Trophoblast cell (in vitro differentiated cells and primary cell): ENCODE results near the gene AHCYL2.
"Not testable (repeated sequence)": the region's sequence is repeated elsewhere in the genome, so short reads cannot be mapped to it uniquely, and the experiment has no call there.

Experiments
- DNase-seq, 2 donors: peaks; one replicate each; pipeline ENCODE4 v3.0.0-alpha.2; 2016
- H2AFZ ChIP-seq: 2 replicates; pipeline ENCODE4 v1.6.1; 2013; ENCODE audit warnings: low read length, moderate library complexity, mild to moderate bottlenecking; ENCODE audit not compliant: insufficient read depth, poor library complexity
- H2AK5ac ChIP-seq: 2 replicates; pipeline ENCODE4 v1.6.1; 2013; ENCODE audit warnings: mild to moderate bottlenecking, low read length
- H2BK120ac ChIP-seq: 2 replicates; pipeline ENCODE4 v1.6.1; 2013; ENCODE audit warnings: low read length, mild to moderate bottlenecking, moderate library complexity; ENCODE audit not compliant: insufficient read depth, poor library complexity
- H2BK12ac ChIP-seq: 2 replicates; pipeline ENCODE4 v1.6.1; 2013; ENCODE audit warnings: mild to moderate bottlenecking, low read length, moderate library complexity
- H2BK5ac ChIP-seq: 2 replicates; pipeline ENCODE4 v1.6.1; 2013; ENCODE audit warnings: low read length, low read depth, moderate library complexity, mild to moderate bottlenecking; ENCODE audit not compliant: poor library complexity
- H3K14ac ChIP-seq: 2 replicates; pipeline ENCODE4 v1.6.1; 2013; ENCODE audit warnings: mild to moderate bottlenecking, low read length
- H3K18ac ChIP-seq: 2 replicates; pipeline ENCODE4 v1.6.1; 2013; ENCODE audit warnings: mild to moderate bottlenecking, low read length
- H3K23ac ChIP-seq: 2 replicates; pipeline ENCODE4 v1.6.1; 2013; ENCODE audit warnings: low read length
- H3K27ac ChIP-seq: 2 replicates; pipeline ENCODE4 v1.5.1; 2013; ENCODE audit warnings: low read depth, mild to moderate bottlenecking, inconsistent platforms, low read length, moderate library complexity
- H3K27me3 ChIP-seq: 2 replicates; pipeline ENCODE4 v1.6.1; 2013; ENCODE audit warnings: inconsistent platforms, mild to moderate bottlenecking, low read length, moderate library complexity; ENCODE audit not compliant: insufficient read depth
- H3K36me3 ChIP-seq, 2 experiments: 1 replicate in 1 of 2; 2 replicates in 1 of 2; pipeline ENCODE4 v1.6.1; 2013; ENCODE audit warnings: low read length in 2 of 2, mild to moderate bottlenecking in 2 of 2, moderate library complexity in 1 of 2; ENCODE audit not compliant: insufficient read depth in 2 of 2, control insufficient read depth in 1 of 2
- H3K4ac ChIP-seq: 2 replicates; pipeline ENCODE4 v1.6.1; 2013; ENCODE audit warnings: low read depth, mild to moderate bottlenecking, low read length, moderate library complexity
- H3K4me1 ChIP-seq, 2 experiments: 1 replicate in 1 of 2; 2 replicates in 1 of 2; pipeline ENCODE4 v1.6.1; 2013; ENCODE audit warnings: low read length in 2 of 2, mild to moderate bottlenecking in 2 of 2, moderate library complexity in 1 of 2; ENCODE audit not compliant: insufficient read depth in 2 of 2, control insufficient read depth in 1 of 2
- H3K4me2 ChIP-seq: 2 replicates; pipeline ENCODE4 v1.6.1; 2013; ENCODE audit warnings: inconsistent platforms, mild to moderate bottlenecking, low read length, moderate library complexity
- H3K4me3 ChIP-seq: 2 replicates; pipeline ENCODE4 v1.5.1; 2013; ENCODE audit warnings: mild to moderate bottlenecking, low read depth, low read length, inconsistent platforms
- H3K79me1 ChIP-seq: one replicate; pipeline ENCODE4 v1.6.1; 2013; ENCODE audit warnings: low read length
- H3K79me2 ChIP-seq: 2 replicates; pipeline ENCODE4 v1.6.1; 2013; ENCODE audit warnings: low read length, mild to moderate bottlenecking; ENCODE audit not compliant: control insufficient read depth, insufficient read depth, poor library complexity
- H3K9ac ChIP-seq: 2 replicates; pipeline ENCODE4 v1.6.1; 2013; ENCODE audit warnings: mild to moderate bottlenecking, low read length
- H3K9me3 ChIP-seq: 2 replicates; pipeline ENCODE4 v1.6.1; 2013; ENCODE audit warnings: low read depth, mild to moderate bottlenecking, control low read depth, inconsistent platforms, low read length; ENCODE audit not compliant: insufficient read depth
- H4K12ac ChIP-seq: 2 replicates; pipeline ENCODE4 v1.6.1; 2013; ENCODE audit warnings: low read depth, mild to moderate bottlenecking, low read length, moderate library complexity
- H4K8ac ChIP-seq: 2 replicates; pipeline ENCODE4 v1.6.1; 2013; ENCODE audit warnings: low read depth, mild to moderate bottlenecking, low read length, moderate library complexity
- H4K91ac ChIP-seq: one replicate; pipeline ENCODE4 v1.6.1; 2013; ENCODE audit warnings: low read depth, mild to moderate bottlenecking, low read length, moderate library complexity
- WGBS: extraction: QIAGEN DNeasy Blood & Tissue Kit; methylation state at CpG from one replicate; pipeline ENCODE4 v1.1.7; 2013; ENCODE audit warnings: missing lambda C conversion rate; ENCODE audit not compliant: insufficient read length, insufficient coverage; ENCODE audit errors: extremely low coverage; 5-methylcytosine and 5-hydroxymethylcytosine counted together

The AHCYL2 gene

DNA sequence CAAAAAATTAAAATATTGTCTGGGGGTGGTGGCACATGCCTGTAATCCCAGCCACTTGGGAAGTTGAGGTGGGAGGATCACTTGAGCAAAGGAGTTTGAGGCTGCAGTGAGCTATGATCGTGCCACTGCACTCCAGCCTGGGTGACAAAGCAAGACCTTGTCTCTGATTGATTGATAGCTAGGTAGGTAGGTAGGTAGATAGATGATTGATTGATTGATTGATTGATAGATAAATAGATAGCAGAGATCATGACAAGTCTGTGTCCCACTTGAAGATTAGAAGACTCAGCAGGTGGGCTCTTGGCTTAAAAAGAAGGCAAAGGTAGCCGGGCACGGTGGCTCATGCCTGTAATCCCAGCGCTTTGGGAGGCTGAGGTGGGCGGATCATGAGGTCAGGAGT is 27.8 kb downstream of the AHCYL2 start:
- not testable (repeated sequence) for H3K9ac ChIP-seq, H2BK12ac ChIP-seq, H2BK120ac ChIP-seq, H3K18ac ChIP-seq, H3K4me2 ChIP-seq, H4K12ac ChIP-seq, H2AK5ac ChIP-seq, H3K9me3 ChIP-seq, H3K27me3 ChIP-seq, H3K4ac ChIP-seq, DNase-seq, H3K14ac ChIP-seq, H3K23ac ChIP-seq, H2BK5ac ChIP-seq, H3K4me3 ChIP-seq, H4K8ac ChIP-seq, H3K4me1 ChIP-seq, H4K91ac ChIP-seq, H2AFZ ChIP-seq, H3K79me2 ChIP-seq, H3K27ac ChIP-seq, H3K79me1 ChIP-seq, H3K36me3 ChIP-seq
- no CpG with 5 or more reads among the region's 5 CpGs for WGBS

- no CpG with 5 or more reads among the region's 4 CpGs for WGBS
- no peak overlapping the region for H3K18ac ChIP-seq
- H3K27me3 ChIP-seq: no peaks in the 10 kb centered on the region
- no peaks in the 10 kb centered on the region for H3K4me1 ChIP-seq
- H2AFZ ChIP-seq: no peak overlapping the region
- no peak overlapping the region for H4K12ac ChIP-seq
- no peak overlapping the region for H3K23ac ChIP-seq
- H3K27ac ChIP-seq: no peak overlapping the region
- no peaks in the 10 kb centered on the region for H3K9me3 ChIP-seq
- no peak overlapping the region for H3K4me2 ChIP-seq
- H2AK5ac ChIP-seq: no peak overlapping the region
- no peaks in the 10 kb centered on the region for H3K79me1 ChIP-seq
- no peak overlapping the region for H2BK5ac ChIP-seq
- DNase-seq: no peak
- no peak overlapping the region for H4K8ac ChIP-seq
- H3K4ac ChIP-seq: no peak overlapping the region
- H3K9ac ChIP-seq: no peak overlapping the region
- no peak overlapping the region for H4K91ac ChIP-seq
- no peak overlapping the region for H3K4me3 ChIP-seq
- H2BK12ac ChIP-seq: no peak overlapping the region
- H3K36me3 ChIP-seq: no peaks in the 10 kb centered on the region
- no peaks in the 10 kb centered on the region for H3K79me2 ChIP-seq
- H3K14ac ChIP-seq: no peak overlapping the region
- H2BK120ac ChIP-seq: no peak overlapping the region
Measured at GRCh38 chr7:129255800-129256199, 31.0 kb downstream of the AHCYL2 start.

GRCh38 chr7:129256221-129256620 is 31.4 kb downstream of the AHCYL2 start:
- WGBS: no CpG with 5 or more reads among the region's 2 CpGs
- no peaks in the 10 kb centered on the region for H3K79me1 ChIP-seq
- no peak overlapping the region for H2BK12ac ChIP-seq
- H3K14ac ChIP-seq: no peak overlapping the region
- H3K4me2 ChIP-seq: no peak overlapping the region
- H3K23ac ChIP-seq: no peak overlapping the region
- no peak overlapping the region for H3K18ac ChIP-seq
- H4K8ac ChIP-seq: no peak overlapping the region
- no peak overlapping the region for H2BK5ac ChIP-seq
- H3K4me3 ChIP-seq: no peak overlapping the region
- no peak overlapping the region for H4K12ac ChIP-seq
- H2AK5ac ChIP-seq: no peak overlapping the region
- H3K27me3 ChIP-seq: no peaks in the 10 kb centered on the region
- no peaks in the 10 kb centered on the region for H3K9me3 ChIP-seq
- no peak overlapping the region for H2BK120ac ChIP-seq
- H3K36me3 ChIP-seq: no peaks in the 10 kb centered on the region
- no peak overlapping the region for H4K91ac ChIP-seq
- no peak for DNase-seq
- H3K27ac ChIP-seq: no peak overlapping the region
- H2AFZ ChIP-seq: no peak overlapping the region
- no peaks in the 10 kb centered on the region for H3K79me2 ChIP-seq
- H3K4me1 ChIP-seq: no peaks in the 10 kb centered on the region
- H3K9ac ChIP-seq: no peak overlapping the region
- H3K4ac ChIP-seq: no peak overlapping the region

- H3K23ac ChIP-seq: no peak overlapping the region
- H3K18ac ChIP-seq: no peak overlapping the region
- H3K36me3 ChIP-seq: no peaks in the 10 kb centered on the region
- no peaks in the 10 kb centered on the region for H3K79me1 ChIP-seq
- H3K4me2 ChIP-seq: no peak overlapping the region
- no peak overlapping the region for H4K12ac ChIP-seq
- no peak overlapping the region for H4K91ac ChIP-seq
- H3K14ac ChIP-seq: no peak overlapping the region
- no peaks in the 10 kb centered on the region for H3K27me3 ChIP-seq
- no peaks in the 10 kb centered on the region for H3K9me3 ChIP-seq
- H2AFZ ChIP-seq: no peak overlapping the region
- no peak for DNase-seq
- no peak overlapping the region for H3K27ac ChIP-seq
- no peaks in the 10 kb centered on the region for H3K79me2 ChIP-seq
- no peak overlapping the region for H3K9ac ChIP-seq
- peaks cover 0 to under 1% of the 10 kb centered on the region in 2 experiments for H3K4me1 ChIP-seq
- H2AK5ac ChIP-seq: no peak overlapping the region
- H2BK5ac ChIP-seq: no peak overlapping the region
- H3K4ac ChIP-seq: no peak overlapping the region
- no peak overlapping the region for H2BK12ac ChIP-seq
- no peak overlapping the region for H4K8ac ChIP-seq
- no peak overlapping the region for H2BK120ac ChIP-seq
- H3K4me3 ChIP-seq: no peak overlapping the region
Measured at GRCh38 chr7:129257168-129257567, 32.3 kb downstream of the AHCYL2 start.
